ENCODE results near the gene MRPL14. TPM values are rescaled to one million over a fixed set of nuclear protein-coding genes. Genes with fewer than 3 reads are reported as not detected.

Gene MRPL14
- total and polyA plus RNA-seq, 10 of the 15 experiments (the other 5 are each of a cell fraction or from before 2014, with no cell fraction given), result 80.5 to 294 (median 122) TPM

- no peaks in the 10 kb centered on the region; a peak in 1 of 4 replicates for H3K36me3 ChIP-seq (ENCODE audit: control insufficient read depth in 2 of 2, insufficient read depth in 2 of 2, low read length in 1 of 2)
- intact Hi-C loops (cut with micrococcal nuclease; ENCODE audit: unreplicated experiment), result no loop called here
- H3K79me2 ChIP-seq (ENCODE audit: control insufficient read depth, insufficient read depth, low read length), result peaks cover 17% of the 10 kb centered on the region
- H3K4me1 ChIP-seq (ENCODE audit: control insufficient read depth, insufficient read depth, low read length), result peaks cover 6% of the 10 kb centered on the region; the same call in 1 of the 2 replicates
- RAD21 ChIA-PET (ENCODE audit: unreplicated experiment), result interaction anchor here (0.6 kb wide), 1 partner anchor 124 kb away, joined by 3 read pairs; no protein-coding TSS in a partner anchor
- SMC1A ChIA-PET (ENCODE audit: uncharacterized antibody, unreplicated experiment), result interaction anchor here (0.8 to 2.4 kb wide), 3 partner anchors 14 to 34 kb away, joined by 3 to 6 read pairs (median 3); no protein-coding TSS in a partner anchor
- ATAC-seq (no peak), FAIRE-seq (no peak), DNase-seq (ENCODE audit: low read depth, low spot score) (no peak)
- H3K27ac ChIP-seq (ENCODE audit: control insufficient read depth, insufficient read depth), result no peak overlapping the region
- no peak overlapping the region for H2AFZ ChIP-seq (ENCODE audit: control insufficient read depth, low read depth, low read length)
- H3K9ac ChIP-seq (ENCODE audit: control insufficient read depth, insufficient read depth, low read length), result no peak overlapping the region
- BruUV-seq (replicated peaks), result no TSS peak
- CTCF ChIA-PET, result interaction anchor here (1.1 to 2.9 kb wide), 5 partner anchors 10 to 119 kb away, joined by 3 to 11 read pairs (median 5); no protein-coding TSS in a partner anchor
- H3K27me3 ChIP-seq (replicated peaks in 1 of 2; ENCODE audit: control insufficient read depth in 2 of 2, insufficient read depth in 2 of 2, low read length in 1 of 2), result no peaks in the 10 kb centered on the region
- 70% methylated on average over 2 of the region's 2 CpGs for WGBS (ENCODE audit: insufficient coverage, insufficient replicate concordance, low lambda C conversion rate, missing lambda C conversion rate)
- POLR2A ChIA-PET, result interaction anchor here (0.6 to 0.7 kb wide), 2 partner anchors 19 to 407 kb away, joined by 4 read pairs; no protein-coding TSS in a partner anchor
- no peak overlapping the region for H3K4me2 ChIP-seq (ENCODE audit: control insufficient read depth, insufficient read depth)
- H4K20me1 ChIP-seq (ENCODE audit: control insufficient read depth, insufficient read depth), result no peaks in the 10 kb centered on the region
- in situ Hi-C loops (cut with MboI), result no loop called here
- H3K4me3 ChIP-seq, result no peak overlapping the region
- H3K9me3 ChIP-seq (replicated peaks; ENCODE audit: control insufficient read depth, insufficient read depth, low read length), result no peaks in the 10 kb centered on the region
- TF ChIP-seq FOXM1 (IDR thresholded peaks at IDR 0.05; ENCODE audit: low read depth, low read length) (no peak), EED (IDR thresholded peaks at IDR 0.05; ENCODE audit: low read depth) (no peak), SUPT20H (IDR thresholded peaks at IDR 0.05; ENCODE audit: borderline replicate concordance, control insufficient read depth, low read depth, low read length) (no peak), PKNOX1 (IDR thresholded peaks at IDR 0.05) (no peak), ESRRA (IDR thresholded peaks at IDR 0.05; ENCODE audit: low read length) (no peak), NFYA (IDR thresholded peaks at IDR 0.05; ENCODE audit: borderline replicate concordance, low read depth, low read length) (no peak), BCL3 (IDR thresholded peaks at IDR 0.05; ENCODE audit: borderline replicate concordance, insufficient read depth, low read depth, low read length, poor library complexity, severe bottlenecking) (no peak), GATAD2B (conservative IDR thresholded peaks at IDR 0.05; ENCODE audit: low read depth) (no peak), SMARCA5 (IDR thresholded peaks at IDR 0.05) (no peak), NFXL1 (IDR thresholded peaks at IDR 0.05; ENCODE audit: borderline replicate concordance) (no peak), GABPA (IDR thresholded peaks at IDR 0.05; ENCODE audit: low read depth) (no peak), ZBTB4 (CRISPR knock-in tag; IDR thresholded peaks at IDR 0.05) (no peak), TAF1 (IDR thresholded peaks at IDR 0.05; ENCODE audit: borderline replicate concordance, low read depth, low read length) (no peak), BCLAF1 (IDR thresholded peaks at IDR 0.05) (no peak)
Observed at GRCh38 chr6:44131892-44132291, 4.6 kb upstream of the MRPL14 start.

All from GM12878 (cell line).